Activated CD4-positive, alpha-beta T cell treated with anti-CD3 and anti-CD28 coated beads, Interleukin-2, amount 10 ng/mL, durations not matched to agents 24 days and 14 days (primary cell): Measurements from ENCODE around the gene NFATC1. TPM values are rescaled to one million over a fixed set of nuclear protein-coding genes. Genes with fewer than 3 reads are reported as not detected.

Experiments used
- DNase-seq: peaks from one replicate; pipeline ENCODE4 v3.0.0; 2022
- H3K27ac Mint-ChIP-seq: one replicate; pipeline ENCODE4 v1.8.0; 2022; ENCODE audit warnings: mild to moderate bottlenecking, mixed read lengths
- H3K27me3 Mint-ChIP-seq: one replicate; pipeline ENCODE4 v1.8.0; 2022; ENCODE audit warnings: mixed read lengths
- H3K36me3 Mint-ChIP-seq: one replicate; pipeline ENCODE4 v1.8.0; 2022; ENCODE audit warnings: low read depth, mild to moderate bottlenecking, mixed read lengths
- H3K4me1 Mint-ChIP-seq: one replicate; pipeline ENCODE4 v1.8.0; 2021; ENCODE audit warnings: mixed read lengths
- H3K4me3 Mint-ChIP-seq: one replicate; pipeline ENCODE4 v1.8.0; 2022; ENCODE audit warnings: mild to moderate bottlenecking, moderate library complexity, mixed read lengths
- H3K9me3 Mint-ChIP-seq: one replicate; pipeline ENCODE4 v1.8.0; 2021; ENCODE audit warnings: mixed read lengths
- intact Hi-C: fragments of 100-400 bp; cut with micrococcal nuclease; formaldehyde crosslinking; loops from one replicate; pipeline ENCODE4 v1.15.1; 2023
- total RNA-seq: library from RNA; stranded (reverse); gene quantifications from 2 replicates; pipeline ENCODE4 v1.2.3, GENCODE V29; 2022

The NFATC1 gene
- total RNA-seq, 1 donor from 2014 or later = 105 TPM

GRCh38 chr18:79578396-79579260, 182.9 kb downstream of the NFATC1 start:
- no peak for DNase-seq
- intact Hi-C loops = no loop called here
- Mint-ChIP-seq H3K4me3 (no peak overlapping the region), H3K9me3 (no peaks in the 10 kb centered on the region), H3K36me3 (peaks cover 1% of the 10 kb centered on the region), H3K4me1 (peaks cover 2% of the 10 kb centered on the region), H3K27me3 (no peaks in the 10 kb centered on the region), H3K27ac (no peak overlapping the region)
